HepG2 (cell line): ENCODE measurements around the gene STRN4. TPM values are rescaled to one million over a fixed set of nuclear protein-coding genes. Genes with fewer than 3 reads are reported as not detected.

Source experiments
- AHR ChIP-seq: IDR thresholded peaks from 2 replicates; pipeline ENCODE4 v1.6.1; 2018; ENCODE audit warnings: missing genetic modification reagents, missing compliant biosample characterization
- ARID2 ChIP-seq: sonication (generic); formaldehyde crosslinking; IDR thresholded peaks from 2 replicates; pipeline ENCODE4 v1.8.1; 2022; ENCODE audit warnings: mild to moderate bottlenecking, missing genetic modification reagents, borderline replicate concordance
- BRCA1 ChIP-seq: sonication (generic); formaldehyde crosslinking; IDR thresholded peaks from 2 replicates; pipeline ENCODE4 v1.4.0; 2020; ENCODE audit warnings: missing genetic modification reagents
- FOXA1 ChIP-seq, 2 experiments: fragments of 450-650 bp in 1 of 2; sonication (generic) in 1 of 2; formaldehyde crosslinking in 1 of 2; IDR thresholded peaks; 2 replicates each; pipeline versions ENCODE4 v1.4.0 to v1.6.1; 2016 to 2020; ENCODE audit warnings: missing genetic modification reagents in 1 of 2
- MAF1 ChIP-seq: sonication (generic); formaldehyde crosslinking; IDR thresholded peaks from 2 replicates; pipeline ENCODE4 v1.5.0; 2020; ENCODE audit warnings: missing genetic modification reagents, borderline replicate concordance
- NAIF1 ChIP-seq: sonication (generic); formaldehyde crosslinking; IDR thresholded peaks from 2 replicates; pipeline ENCODE4 v1.5.0; 2020; ENCODE audit warnings: mild to moderate bottlenecking, missing genetic modification reagents, borderline replicate concordance
- REL ChIP-seq: sonication (generic); formaldehyde crosslinking; conservative IDR thresholded peaks from 2 replicates; pipeline ENCODE4 v1.8.0; 2022; ENCODE audit warnings: mild to moderate bottlenecking, missing genetic modification reagents, moderate library complexity
- ZBTB26 ChIP-seq: IDR thresholded peaks from 2 replicates; pipeline ENCODE4 v1.6.1; 2016; ENCODE audit warnings: missing compliant biosample characterization, missing genetic modification reagents, borderline replicate concordance
- ZBTB7A ChIP-seq: sonication (generic); formaldehyde crosslinking; IDR thresholded peaks from 2 replicates; pipeline ENCODE4 v1.8.0; 2022; ENCODE audit warnings: mild to moderate bottlenecking, missing genetic modification reagents
- ZNF18 ChIP-seq: sonication (generic); formaldehyde crosslinking; IDR thresholded peaks from 2 replicates; pipeline ENCODE4 v1.8.0; 2022; ENCODE audit warnings: mild to moderate bottlenecking, missing genetic modification reagents; ENCODE audit not compliant: insufficient replicate concordance
- ZNF232 ChIP-seq: sonication (generic); formaldehyde crosslinking; IDR thresholded peaks from 2 replicates; pipeline ENCODE4 v1.4.0; 2020; ENCODE audit warnings: missing genetic modification reagents, borderline replicate concordance
- ZNF260 ChIP-seq: sonication (generic); formaldehyde crosslinking; IDR thresholded peaks from 2 replicates; pipeline ENCODE4 v1.4.0; 2020; ENCODE audit warnings: missing genetic modification reagents, low read depth, mild to moderate bottlenecking, borderline replicate concordance
- ZNF263 ChIP-seq: sonication (generic); formaldehyde crosslinking; IDR thresholded peaks from 2 replicates; pipeline ENCODE4 v1.4.0; 2020; ENCODE audit warnings: missing genetic modification reagents
- ZNF460 ChIP-seq: sonication (generic); formaldehyde crosslinking; IDR thresholded peaks from 2 replicates; pipeline ENCODE4 v1.5.1; 2020; ENCODE audit warnings: missing genetic modification reagents, mild to moderate bottlenecking, borderline replicate concordance
- ZNF503 ChIP-seq: sonication (generic); formaldehyde crosslinking; IDR thresholded peaks from 2 replicates; pipeline ENCODE4 v1.4.0; 2020; ENCODE audit warnings: missing genetic modification reagents
- ZNF777 ChIP-seq: sonication (generic); formaldehyde crosslinking; IDR thresholded peaks from 2 replicates; pipeline ENCODE4 v1.4.0; 2020; ENCODE audit warnings: missing genetic modification reagents
- ZNF850 ChIP-seq: sonication (generic); formaldehyde crosslinking; conservative IDR thresholded peaks from 2 replicates; pipeline ENCODE4 v1.9.0; 2021; ENCODE audit warnings: mild to moderate bottlenecking, missing genetic modification reagents
- polyA plus RNA-seq, 8 experiments: library from polyadenylated mRNA; depleted of rRNA in 3 of 8; stranded (reverse) in 7 of 8; unstranded in 1 of 8; fragments of >200 nt; fragmentation: Illumina TruSeq in 4 of 8; extraction: Trizol in 4 of 8; gene quantifications; 2 replicates each; pipeline versions ENCODE4 v1.2.1 to v1.2.3, GENCODE V29; 2011 to 2016; ENCODE audit warnings: low read depth in 4 of 8, missing spikeins in 1 of 8, mixed read lengths in 1 of 8; ENCODE audit not compliant: insufficient read depth in 1 of 8
- total RNA-seq, 5 experiments: library from RNA; depleted of rRNA; stranded (reverse); fragments of >200 nt; fragmentation: Illumina TruSeq; extraction: Trizol; gene quantifications; 2 replicates each; pipeline ENCODE4 v1.2.3, GENCODE V29; 2016; ENCODE audit warnings: low read depth in 1 of 5
- TF ChIP-seq, protein P1 (sequence below): sonication (generic); formaldehyde crosslinking; IDR thresholded peaks from 2 replicates; pipeline ENCODE4 v1.5.0; 2020; ENCODE audit warnings: missing genetic modification reagents, mild to moderate bottlenecking, borderline replicate concordance
- TF ChIP-seq, protein P2 (sequence below): sonication (generic); formaldehyde crosslinking; IDR thresholded peaks from 2 replicates; pipeline ENCODE4 v1.4.0; 2020; ENCODE audit warnings: missing genetic modification reagents

STRN4 gene
- total and polyA plus RNA-seq, 2 of the 13 experiments (the other 11 are each of a cell fraction or from before 2014, with no cell fraction given), result 43.1 to 57.3 TPM

- TF ChIP-seq ZBTB7A (CRISPR knock-in tag) (no peak), ZNF850 (CRISPR knock-in tag) (peak; percentile 44; the same call in 1 of the 2 replicates), ZNF460 (CRISPR knock-in tag) (no peak), ZNF232 (CRISPR knock-in tag) (0 out of 2 replicates have a peak, but pooled peaks have one; percentile 45), ZNF18 (CRISPR knock-in tag) (peak; percentile 71), ZBTB26 (CRISPR knock-in tag) (no peak), ARID2 (0 out of 2 replicates have a peak, but pooled peaks have one; percentile 42), ZNF260 (CRISPR knock-in tag) (no peak), AHR (no peak; the same call in 1 of the 2 replicates), ZNF503 (CRISPR knock-in tag) (0 out of 2 replicates have a peak, but pooled peaks have one; percentile 20), REL (peak; percentile 54; the same call in 1 of the 2 replicates), FOXA1 (IDR thresholded peaks at IDR 0.05) (no peak), FOXA1 (CRISPR knock-in tag; IDR thresholded peaks at IDR 0.05) (no peak), NAIF1 (CRISPR knock-in tag) (peak; percentile 79; the same call in 1 of the 2 replicates), ZNF777 (CRISPR knock-in tag) (peak; percentile 70), MAF1 (0 out of 2 replicates have a peak, but pooled peaks have one; percentile 4), ZNF263 (CRISPR knock-in tag) (0 out of 2 replicates have a peak, but pooled peaks have one; percentile 6), BRCA1 (no peak)
- TF ChIP-seq, protein P1, sequence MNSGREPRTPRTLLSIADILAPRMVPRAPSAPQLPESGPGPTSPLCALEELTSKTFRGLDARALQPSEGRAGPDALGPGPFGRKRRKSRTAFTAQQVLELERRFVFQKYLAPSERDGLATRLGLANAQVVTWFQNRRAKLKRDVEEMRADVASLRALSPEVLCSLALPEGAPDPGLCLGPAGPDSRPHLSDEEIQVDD (CRISPR knock-in tag), result peak; percentile 78; the same call in 1 of the 2 replicates
- TF ChIP-seq, protein P2, sequence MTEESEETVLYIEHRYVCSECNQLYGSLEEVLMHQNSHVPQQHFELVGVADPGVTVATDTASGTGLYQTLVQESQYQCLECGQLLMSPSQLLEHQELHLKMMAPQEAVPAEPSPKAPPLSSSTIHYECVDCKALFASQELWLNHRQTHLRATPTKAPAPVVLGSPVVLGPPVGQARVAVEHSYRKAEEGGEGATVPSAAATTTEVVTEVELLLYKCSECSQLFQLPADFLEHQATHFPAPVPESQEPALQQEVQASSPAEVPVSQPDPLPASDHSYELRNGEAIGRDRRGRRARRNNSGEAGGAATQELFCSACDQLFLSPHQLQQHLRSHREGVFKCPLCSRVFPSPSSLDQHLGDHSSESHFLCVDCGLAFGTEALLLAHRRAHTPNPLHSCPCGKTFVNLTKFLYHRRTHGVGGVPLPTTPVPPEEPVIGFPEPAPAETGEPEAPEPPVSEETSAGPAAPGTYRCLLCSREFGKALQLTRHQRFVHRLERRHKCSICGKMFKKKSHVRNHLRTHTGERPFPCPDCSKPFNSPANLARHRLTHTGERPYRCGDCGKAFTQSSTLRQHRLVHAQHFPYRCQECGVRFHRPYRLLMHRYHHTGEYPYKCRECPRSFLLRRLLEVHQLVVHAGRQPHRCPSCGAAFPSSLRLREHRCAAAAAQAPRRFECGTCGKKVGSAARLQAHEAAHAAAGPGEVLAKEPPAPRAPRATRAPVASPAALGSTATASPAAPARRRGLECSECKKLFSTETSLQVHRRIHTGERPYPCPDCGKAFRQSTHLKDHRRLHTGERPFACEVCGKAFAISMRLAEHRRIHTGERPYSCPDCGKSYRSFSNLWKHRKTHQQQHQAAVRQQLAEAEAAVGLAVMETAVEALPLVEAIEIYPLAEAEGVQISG (CRISPR knock-in tag), result 0 out of 2 replicates have a peak, but pooled peaks have one; percentile 32
These were observed 41.3 kb upstream of the STRN4 start (continued) for GRCh38 chr19:46787331-46788261.
